H1 (cell line): Measurements from ENCODE around the gene TRIB2. TPM values are rescaled to one million over a fixed set of nuclear protein-coding genes. Genes with fewer than 3 reads are reported as not detected.

ENCODE experiments used
- CTCF ChIA-PET: fragments of 300-600 bp; sonication (Branson Sonifier 250); formaldehyde crosslinking; loops from one replicate; lab custom pipeline; 2021; ENCODE audit not compliant: partially characterized antibody; lab: Charles Lee
- POLR2A ChIA-PET: fragments of 300-600 bp; sonication (Branson Sonifier 250); formaldehyde crosslinking; loops from one replicate; lab custom pipeline; 2021; ENCODE audit warnings: inconsistent platforms; ENCODE audit not compliant: partially characterized antibody; lab: Charles Lee
- DNase-seq, 2 experiments: peaks; one replicate each; pipeline versions ENCODE4 v3.0.0 to v3.0.0-alpha.2; 2010 to 2022; ENCODE audit warnings: low spot score in 2 of 2, low read depth in 1 of 2, mixed read lengths in 1 of 2
- FAIRE-seq: peaks from 2 replicates; lab custom pipeline; 2011; peaks lifted over from hg19 to GRCh38; lab: Jason Lieb, UNC
- H2AFZ ChIP-seq: 2 replicates; pipeline ENCODE4 v1.8.1; 2012; ENCODE audit warnings: low read length, inconsistent platforms
- H2AK5ac ChIP-seq: 2 replicates; pipeline ENCODE4 v1.6.1; 2013; ENCODE audit warnings: low read depth, low read length
- H2BK120ac ChIP-seq: replicated peaks from 2 replicates; pipeline ENCODE3; 2013; ENCODE audit warnings: low read depth, low read length, inconsistent platforms
- H2BK12ac ChIP-seq: 2 replicates; pipeline ENCODE4 v1.6.1; 2013; ENCODE audit warnings: low read depth, low read length
- H2BK15ac ChIP-seq: 2 replicates; pipeline ENCODE4 v1.6.1; 2013; ENCODE audit warnings: low read length
- H2BK20ac ChIP-seq: 2 replicates; pipeline ENCODE4 v1.6.1; 2013; ENCODE audit warnings: low read length
- H2BK5ac ChIP-seq: 2 replicates; pipeline ENCODE4 v1.6.1; 2013; ENCODE audit warnings: low read depth, low read length
- H3K14ac ChIP-seq: 2 replicates; pipeline ENCODE4 v1.6.1; 2013; ENCODE audit warnings: inconsistent platforms; ENCODE audit not compliant: insufficient read length
- H3K18ac ChIP-seq: 2 replicates; pipeline ENCODE4 v1.6.1; 2013; ENCODE audit warnings: low read length; ENCODE audit errors: extremely low read depth
- H3K23ac ChIP-seq: 2 replicates; pipeline ENCODE4 v1.6.1; 2013; ENCODE audit warnings: inconsistent platforms; ENCODE audit not compliant: insufficient read length
- H3K23me2 ChIP-seq: 2 replicates; pipeline ENCODE4 v1.6.1; 2013; ENCODE audit warnings: low read depth, low read length
- H3K27ac ChIP-seq: 2 replicates; pipeline ENCODE4 v1.6.1; 2011; ENCODE audit warnings: low read depth, low read length, inconsistent platforms
- H3K27me3 ChIP-seq, 4 experiments: replicated peaks in 1 of 4; 1 replicate in 1 of 4; 2 replicates in 3 of 4; pipeline versions ENCODE4 v1.6.1 to v1.8.1; 2011 to 2013; ENCODE audit warnings: low read length in 3 of 4, mild to moderate bottlenecking in 3 of 4, inconsistent platforms in 2 of 4, mixed read lengths in 2 of 4, moderate library complexity in 1 of 4; ENCODE audit not compliant: control insufficient read depth in 3 of 4, insufficient read depth in 3 of 4; ENCODE audit errors: extremely low read depth in 1 of 4
- H3K36me3 ChIP-seq, 4 experiments: 2 replicates each; pipeline versions ENCODE4 v1.6.1 to v1.8.1; 2011 to 2013; ENCODE audit warnings: mild to moderate bottlenecking in 4 of 4, low read length in 3 of 4, moderate library complexity in 2 of 4, control low read depth in 1 of 4, inconsistent platforms in 1 of 4; ENCODE audit not compliant: insufficient read depth in 4 of 4, control insufficient read depth in 2 of 4
- H3K4ac ChIP-seq: replicated peaks from 2 replicates; pipeline ENCODE3; 2013; ENCODE audit warnings: low read length, low read depth, mixed read lengths, inconsistent platforms; ENCODE audit not compliant: insufficient read length
- H3K4me1 ChIP-seq, 4 experiments: replicated peaks in 1 of 4; 1 replicate in 1 of 4; 2 replicates in 3 of 4; pipeline versions ENCODE4 v1.6.1 to v1.8.1; 2011 to 2013; ENCODE audit warnings: low read length in 3 of 4, inconsistent platforms in 2 of 4, mixed read lengths in 1 of 4; ENCODE audit not compliant: insufficient read depth in 4 of 4, control insufficient read depth in 3 of 4
- H3K4me2 ChIP-seq, 2 experiments: 2 replicates each; pipeline versions ENCODE4 v1.6.1 to v1.8.1; 2011 to 2013; ENCODE audit warnings: low read depth in 2 of 2, low read length in 2 of 2, control low read depth in 1 of 2, inconsistent platforms in 1 of 2, mild to moderate bottlenecking in 1 of 2; ENCODE audit not compliant: insufficient read depth in 1 of 2
- H3K4me3 ChIP-seq, 4 experiments: fragments of 200-600, 300-600 bp in 1 of 4; sonication (generic), shearing (Covaris generic), sonication (Bioruptor Twin) in 1 of 4; 2 replicates each; pipeline versions ENCODE4 v1.5.1 to v1.8.1; 2011 to 2016; ENCODE audit warnings: low read length in 4 of 4, low read depth in 3 of 4, control low read depth in 2 of 4, inconsistent platforms in 2 of 4, mild to moderate bottlenecking in 2 of 4, mixed read lengths in 1 of 4, moderate library complexity in 1 of 4; ENCODE audit not compliant: insufficient read depth in 2 of 4; ENCODE audit errors: extremely low read depth in 1 of 4
- H3K56ac ChIP-seq: replicated peaks from 2 replicates; pipeline ENCODE3; 2013; ENCODE audit warnings: low read depth, mild to moderate bottlenecking, mixed read lengths, low read length, inconsistent platforms; ENCODE audit not compliant: insufficient read length
- H3K79me1 ChIP-seq: 2 replicates; pipeline ENCODE4 v1.6.1; 2013; ENCODE audit warnings: low read depth, low read length, control low read depth
- H3K79me2 ChIP-seq, 2 experiments: 2 replicates each; pipeline versions ENCODE4 v1.6.1 to v1.8.1; 2012 to 2013; ENCODE audit warnings: low read length in 2 of 2, mild to moderate bottlenecking in 2 of 2, inconsistent platforms in 1 of 2; ENCODE audit not compliant: insufficient read depth in 2 of 2, control insufficient read depth in 1 of 2
- H3K9ac ChIP-seq, 4 experiments: replicated peaks in 1 of 4; 1 replicate in 1 of 4; 2 replicates in 3 of 4; pipeline versions ENCODE4 v1.6.1 to v1.8.1; 2011 to 2013; ENCODE audit warnings: low read depth in 3 of 4, low read length in 3 of 4, control low read depth in 2 of 4, mild to moderate bottlenecking in 2 of 4, moderate library complexity in 2 of 4, inconsistent platforms in 1 of 4; ENCODE audit errors: extremely low read depth in 1 of 4
- H3K9me3 ChIP-seq, 2 experiments: 2 replicates each; pipeline versions ENCODE4 v1.6.1 to v1.8.1; 2012 to 2013; ENCODE audit warnings: mild to moderate bottlenecking in 2 of 2, moderate library complexity in 2 of 2, control low read depth in 1 of 2, inconsistent platforms in 1 of 2, low read depth in 1 of 2, low read length in 1 of 2, mixed read lengths in 1 of 2; ENCODE audit not compliant: insufficient read depth in 2 of 2
- H4K20me1 ChIP-seq, 2 experiments: replicated peaks in 1 of 2; 2 replicates each; pipeline versions ENCODE3 to v1.8.1; 2011 to 2013; ENCODE audit warnings: inconsistent platforms in 2 of 2, low read length in 2 of 2, mild to moderate bottlenecking in 1 of 2; ENCODE audit not compliant: insufficient read depth in 2 of 2, control insufficient read depth in 1 of 2
- H4K5ac ChIP-seq: 2 replicates; pipeline ENCODE4 v1.6.1; 2013; ENCODE audit warnings: low read length, low read depth, mixed read lengths, inconsistent platforms; ENCODE audit not compliant: insufficient read length
- H4K8ac ChIP-seq: 2 replicates; pipeline ENCODE4 v1.8.0; 2013; ENCODE audit warnings: mild to moderate bottlenecking, moderate library complexity, low read length, inconsistent platforms; ENCODE audit not compliant: insufficient read depth; ENCODE audit errors: extremely low read depth
- H4K91ac ChIP-seq: replicated peaks from 2 replicates; pipeline ENCODE3; 2013; ENCODE audit warnings: low read length, mixed read lengths, inconsistent platforms; ENCODE audit not compliant: insufficient read length
- KDM5A ChIP-seq: fragments of 200-600 bp; IDR thresholded peaks from 2 replicates; pipeline ENCODE4 v1.7.1; 2012; ENCODE audit warnings: mild to moderate bottlenecking, low read length, inconsistent platforms, mixed read lengths
- YY1 ChIP-seq: IDR thresholded peaks from 2 replicates; pipeline ENCODE4 v1.6.1; 2011; ENCODE audit warnings: low read depth, mild to moderate bottlenecking, low read length
- polyA plus RNA-seq, 7 experiments: library from polyadenylated mRNA; depleted of rRNA in 3 of 7; stranded (reverse) in 5 of 7; unstranded in 2 of 7; fragments of >200 nt in 5 of 7; fragments of 200-250 nt in 2 of 7; gene quantifications; 1 replicate in 5 of 7; 2 replicates in 1 of 7; 4 replicates in 1 of 7; pipeline versions ENCODE4 v1.2.1 to v1.2.3, GENCODE V29; 2011 to 2013; ENCODE audit warnings: missing spikeins in 2 of 7, mixed read lengths in 2 of 7
- total RNA-seq: library from RNA; stranded (reverse); fragmentation: NEBNext Ultra II Directional; extraction: Animal tissue kit (Norgen Biotek cat#: 25700); gene quantifications from 2 replicates; pipeline ENCODE4 v1.2.1, GENCODE V29; 2021

The TRIB2 gene
- total and polyA plus RNA-seq, 2 of the 8 experiments (the other 6 are each of a cell fraction or from before 2014, with no cell fraction given): 40.8 to 57.0 TPM

DNA sequence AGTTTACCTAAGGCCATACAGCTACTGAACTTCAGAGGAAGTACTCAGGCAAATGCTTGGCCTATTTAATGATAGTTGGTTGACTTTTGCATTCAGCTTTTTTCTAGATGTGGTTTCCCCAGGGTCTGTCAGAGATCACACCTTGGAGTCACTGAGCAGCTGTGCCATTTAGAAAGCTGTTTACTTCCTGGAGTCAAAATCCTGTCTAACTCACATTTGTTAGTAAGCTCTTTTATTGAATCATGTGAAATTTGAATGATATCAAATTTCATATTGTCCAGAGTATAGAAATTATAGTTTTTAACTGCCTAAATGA, 7.6 kb upstream of the TRIB2 start:
- no peak overlapping the region for H3K27ac ChIP-seq
- ChIA-PET CTCF (no interaction called here), POLR2A (no interaction called here)
- H2AK5ac ChIP-seq: no peak overlapping the region
- no peak overlapping the region for H2BK12ac ChIP-seq
- H3K79me2 ChIP-seq: no peaks in the 10 kb centered on the region
- H2AFZ ChIP-seq: no peak overlapping the region
- no peak overlapping the region for H4K91ac ChIP-seq
- H3K56ac ChIP-seq: no peak overlapping the region
- H3K4ac ChIP-seq: no peak overlapping the region
- no peak overlapping the region for H3K14ac ChIP-seq
- no peaks in the 10 kb centered on the region for H3K79me1 ChIP-seq
- H2BK20ac ChIP-seq: no peak overlapping the region
- no peak overlapping the region for H3K18ac ChIP-seq
- H3K4me2 ChIP-seq: no peak overlapping the region
- H2BK15ac ChIP-seq: no peak overlapping the region
- H3K4me1 ChIP-seq: no peaks in the 10 kb centered on the region
- no peaks in the 10 kb centered on the region for H4K20me1 ChIP-seq
- no peaks in the 10 kb centered on the region for H3K36me3 ChIP-seq
- no peaks in the 10 kb centered on the region for H3K23me2 ChIP-seq
- no peaks in the 10 kb centered on the region for H3K27me3 ChIP-seq
- TF ChIP-seq YY1 (no peak), KDM5A (no peak)
- TF ChIP-seq, all 59 proteins: peak for 0
- FAIRE-seq (no peak), DNase-seq (no peak)
- H3K4me3 ChIP-seq: no peak overlapping the region
- no peak overlapping the region for H2BK5ac ChIP-seq
- no peak overlapping the region for H3K9ac ChIP-seq
- H3K9me3 ChIP-seq: no peaks in the 10 kb centered on the region
- no peak overlapping the region for H4K8ac ChIP-seq
- no peak overlapping the region for H2BK120ac ChIP-seq
- H4K5ac ChIP-seq: no peak overlapping the region
- no peak overlapping the region for H3K23ac ChIP-seq
